AG09309 (cell line): ENCODE results near the gene SLC16A6.
"Not testable (repeated sequence)": the region's sequence is repeated elsewhere in the genome, so short reads cannot be mapped to it uniquely, and the experiment has no call there.

Source experiments
- DNase-seq: peaks from one replicate; pipeline ENCODE4 v3.0.0-alpha.2; 2010; ENCODE audit warnings: low read depth
- H3K4me3 ChIP-seq: 2 replicates; pipeline ENCODE4 v1.5.1; 2011; ENCODE audit warnings: mild to moderate bottlenecking, low read depth, low read length, moderate library complexity; ENCODE audit not compliant: control insufficient read depth
- CTCF ChIP-seq: IDR thresholded peaks from 2 replicates; pipeline ENCODE4 v1.5.1; 2011; ENCODE audit warnings: mild to moderate bottlenecking, low read depth, low read length, inconsistent platforms; ENCODE audit not compliant: insufficient read depth, control insufficient read depth; ENCODE audit errors: missing control alignments

Gene SLC16A6

GRCh38 chr17:68290955-68291835 is at the start of gene SLC16A6, which contains the start of gene ARSG:
Gene SLC16A6, minus strand, starts transcription at chr17:68291127. Its CDS starts 12,807 bp downstream, at chr17:68278320.
Gene ARSG, plus strand, starts transcription at chr17:68291495. Its CDS starts 15,999 bp downstream, at chr17:68307494.
- peak within 1 kb of the TSS; percentile 71 for H3K4me3 ChIP-seq
- DNase-seq, result no peak
- TF ChIP-seq CTCF, result no peak

- no peak for TF ChIP-seq CTCF
- no peak for DNase-seq
- no peak overlapping the region for H3K4me3 ChIP-seq
Measured at GRCh38 chr17:68334393-68334792, 43.5 kb upstream of the SLC16A6 start.

- H3K4me3 ChIP-seq, DNase-seq: not testable (repeated sequence)
Measured at GRCh38 chr17:68331932-68332331, 41.0 kb upstream of the SLC16A6 start.

- no peak for DNase-seq
- TF ChIP-seq CTCF, result no peak
- H3K4me3 ChIP-seq, result no peak overlapping the region
Measured at GRCh38 chr17:68329331-68329730, 38.4 kb upstream of the SLC16A6 start.

GRCh38 chr17:68328676-68329075 is 37.7 kb upstream of the SLC16A6 start:
- DNase-seq, result no peak
- no peak overlapping the region for H3K4me3 ChIP-seq
- TF ChIP-seq CTCF, result no peak

GRCh38 chr17:68327823-68328557 is 37.1 kb upstream of the SLC16A6 start:
- no peak for TF ChIP-seq CTCF
- DNase-seq, result no peak
- no peak overlapping the region for H3K4me3 ChIP-seq

GRCh38 chr17:68326681-68327080 is 35.8 kb upstream of the SLC16A6 start:
- no peak for TF ChIP-seq CTCF
- H3K4me3 ChIP-seq, result no peak overlapping the region
- DNase-seq, result no peak
